Heart right ventricle (tissue), 16 donors: Measurements from ENCODE around the gene C1orf74. TPM values are rescaled to one million over a fixed set of nuclear protein-coding genes. Genes with fewer than 3 reads are reported as not detected.

ENCODE experiments used
- ATAC-seq, 8 donors: fragments of 200-7000 bp; cut with Tn5 transposase; one replicate each; pipeline ENCODE4 v1.9.1; 2020; ENCODE audit warnings: mild to moderate bottlenecking in 8 of 8, moderate library complexity in 8 of 8, moderate number of reproducible peaks in 1 of 8
- DNase-seq, 2 donors: peaks; one replicate each; pipeline ENCODE4 v3.0.0-alpha.2; 2020
- H3K27ac ChIP-seq, 10 donors: fragments of 200-600 bp; sonication (generic) in 2 of 10; one replicate each; pipeline versions ENCODE4 v1.5.0 to v1.8.0; 2020 to 2022; ENCODE audit warnings: mild to moderate bottlenecking in 3 of 10
- H3K27me3 ChIP-seq, 7 donors: fragments of 200-600 bp; one replicate each; pipeline ENCODE4 v1.8.0; 2021 to 2022; ENCODE audit warnings: mild to moderate bottlenecking in 2 of 7
- H3K36me3 ChIP-seq, 9 donors: fragments of 200-600 bp; sonication (generic) in 1 of 9; one replicate each; pipeline versions ENCODE4 v1.5.0 to v1.8.0; 2020 to 2022; ENCODE audit warnings: mild to moderate bottlenecking in 2 of 9
- H3K4me1 ChIP-seq, 9 donors: fragments of 200-600 bp; sonication (generic) in 1 of 9; one replicate each; pipeline versions ENCODE4 v1.5.0 to v1.8.0; 2020 to 2022; ENCODE audit warnings: mild to moderate bottlenecking in 4 of 9
- H3K4me3 ChIP-seq, 10 donors: fragments of 200-600 bp; sonication (generic) in 2 of 10; one replicate each; pipeline versions ENCODE4 v1.5.0 to v1.8.0; 2020 to 2022; ENCODE audit warnings: mild to moderate bottlenecking in 7 of 10, moderate library complexity in 2 of 10
- H3K9me3 ChIP-seq, 11 donors: fragments of 200-600 bp in 10 of 11; sonication (generic) in 2 of 11; one replicate each; pipeline versions ENCODE4 v1.5.0 to v1.8.0; 2013 to 2022; ENCODE audit warnings: mild to moderate bottlenecking in 2 of 11, control low read depth in 1 of 11, moderate library complexity in 1 of 11
- CTCF ChIP-seq, 9 donors: fragments of 200-600 bp; sonication (generic) in 2 of 9; IDR thresholded peaks; one replicate each; pipeline versions ENCODE4 v1.5.0 to v1.8.0; 2021 to 2022; ENCODE audit warnings: antibody characterized with exemption in 9 of 9, mild to moderate bottlenecking in 5 of 9, moderate library complexity in 1 of 9
- WGBS, 2 donors: extraction: QIAGEN DNeasy Blood & Tissue Kit; methylation state at CpG; one replicate each; pipeline ENCODE4 v1.1.7; 2013; ENCODE audit warnings: inconsistent platforms in 1 of 2; 5-methylcytosine and 5-hydroxymethylcytosine counted together
- intact Hi-C, 10 donors: fragments of 100-400 bp; cut with DNase I; formaldehyde crosslinking; loops; one replicate each; pipeline versions ENCODE4 v1.11.1 to v1.14.2; 2022
- polyA plus RNA-seq, 2 donors: library from polyadenylated mRNA; stranded (reverse); fragments of 200-250 nt; gene quantifications; one replicate each; pipeline ENCODE4 v1.2.3, GENCODE V29; 2013
- total RNA-seq, 10 donors: library from RNA; stranded (reverse); fragmentation: NEBNext Ultra II Directional in 3 of 10; extraction: Animal tissue kit (Norgen Biotek cat#: 25700) in 3 of 10; gene quantifications; one replicate each; pipeline versions ENCODE4 v1.2.1 to v1.2.4, GENCODE V29; 2021 to 2023
- donor health status: Arrhythmogenic right ventricular cardiomyopathy.
- donor health status: ischemic (EF 13 %, LVEDD 7.1; RV severe dilation, severe dysfunction).
- donor health status: healthy with polysubstance abuse.
- donor health status: DM: no; HTN: yes; CAD: no.
- donor health status: DM: no; HTN: no; CAD: no.
- donor health status: ischemic (EF 25% LVEDD 6.9; RV normal size, moderate dysfunction).
- donor health status: ischemic (EF 25% LVEDD 5.7; RV mildly dilated, moderate dysfunction).
- donor health status: healthy.
- donor health status: DM: yes; HTN: yes; CAD: no.
- donor health status: Ischemic cardiomyopathy.
- donor health status: ischemic (EF 35%, LVEDD 5.7; RV mildly dilated, moderate dysfunction).
- donor health status: nonischemic (EF 11% LVEDD 7.7; RV severe dilation, severe dysfunction).
- donor health status: DM: yes; HTN: yes; CAD: no.
- donor health status: PGD.
- donor health status: ischemic (EF 29% LVEDD 5.4; RV normal size, mild dysfunction).
- donor health status: nonischemic (EF 23%, LVEDD 6.1; RV moderate dilation, normal function).

Gene C1orf74
- total and polyA plus RNA-seq, 12 donors: 1.0 to 2.8 (median 1.8) TPM

GRCh38 chr1:209768354-209768774, 16.0 kb downstream of the C1orf74 start:
- Histone ChIP-seq H3K9me3 (no peaks in the 10 kb centered on the region), H3K27me3 (no peaks in the 10 kb centered on the region), H3K27ac (peak overlapping the region in 9 of 10 donors; percentile 72 to 90 (median 81)), H3K36me3 (peaks cover 0 to 24% (median 0%) of the 10 kb centered on the region in 9 donors), H3K4me3 (peak overlapping the region in 2 of 10 donors; percentile 10 to 45), H3K4me1 (peaks cover 8 to 46% (median 22%) of the 10 kb centered on the region in 9 donors)
- ATAC-seq: peak in 5 of 8 donors; percentile 10 to 31 (median 13)
- intact Hi-C loops: no loop called here
- 89 to 96% methylated on average over 9 of the region's 9 CpGs for WGBS, 2 donors
- no peak for DNase-seq
- no peak for TF ChIP-seq CTCF (IDR thresholded peaks at IDR 0.05)

GRCh38 chr1:209767706-209768105, 16.7 kb downstream of the C1orf74 start:
- TF ChIP-seq CTCF (IDR thresholded peaks at IDR 0.05): no peak
- Histone ChIP-seq H3K27ac (peak overlapping the region in 4 of 10 donors; percentile 73 to 90 (median 86)), H3K36me3 (peaks cover 0 to 28% (median 0%) of the 10 kb centered on the region in 9 donors), H3K27me3 (no peaks in the 10 kb centered on the region), H3K4me1 (peaks cover 8 to 46% (median 22%) of the 10 kb centered on the region in 9 donors), H3K4me3 (peak overlapping the region in 1 of 10 donors; percentile 45), H3K9me3 (no peaks in the 10 kb centered on the region)
- DNase-seq (no peak), ATAC-seq (no peak)
- intact Hi-C loops: no loop called here

GRCh38 chr1:209767096-209767495, 17.3 kb downstream of the C1orf74 start:
- peaks cover 8 to 46% (median 22%) of the 10 kb centered on the region in 9 donors for H3K4me1 ChIP-seq
- peak overlapping the region in 1 of 10 donors; percentile 90 for H3K27ac ChIP-seq
- H3K36me3 ChIP-seq: peaks cover 0 to 24% (median 0%) of the 10 kb centered on the region in 9 donors
- intact Hi-C loops: no loop called here
- no peaks in the 10 kb centered on the region for H3K27me3 ChIP-seq
- ATAC-seq (no peak), DNase-seq (no peak)
- no peaks in the 10 kb centered on the region for H3K9me3 ChIP-seq
- TF ChIP-seq CTCF (IDR thresholded peaks at IDR 0.05): no peak
- no peak overlapping the region for H3K4me3 ChIP-seq

GRCh38 chr1:209766051-209766450, 18.3 kb downstream of the C1orf74 start:
- H3K4me3 ChIP-seq: no peak overlapping the region
- H3K4me1 ChIP-seq: peaks cover 8 to 54% (median 22%) of the 10 kb centered on the region in 9 donors
- WGBS, 2 donors: 80 to 93% methylated on average over 2 of the region's 2 CpGs
- intact Hi-C loops: no loop called here
- no peak for TF ChIP-seq CTCF (IDR thresholded peaks at IDR 0.05)
- peak overlapping the region in 1 of 10 donors; percentile 90 for H3K27ac ChIP-seq
- ATAC-seq (no peak), DNase-seq (no peak)
- no peaks in the 10 kb centered on the region for H3K9me3 ChIP-seq
- H3K36me3 ChIP-seq: peaks cover 0 to 32% (median 0%) of the 10 kb centered on the region in 9 donors
- no peaks in the 10 kb centered on the region for H3K27me3 ChIP-seq
